GM19452 (cell line): Measurements from ENCODE around the gene ANKRD31.
"Not testable (repeated sequence)": the region's sequence is repeated elsewhere in the genome, so short reads cannot be mapped to it uniquely, and the experiment has no call there.

Experiments used
- ATAC-seq: cut with Tn5 transposase; IDR thresholded peaks from one replicate; pipeline ENCODE4 v1.9.1; 2021; ENCODE audit not compliant: unreplicated experiment

ANKRD31 gene

DNA sequence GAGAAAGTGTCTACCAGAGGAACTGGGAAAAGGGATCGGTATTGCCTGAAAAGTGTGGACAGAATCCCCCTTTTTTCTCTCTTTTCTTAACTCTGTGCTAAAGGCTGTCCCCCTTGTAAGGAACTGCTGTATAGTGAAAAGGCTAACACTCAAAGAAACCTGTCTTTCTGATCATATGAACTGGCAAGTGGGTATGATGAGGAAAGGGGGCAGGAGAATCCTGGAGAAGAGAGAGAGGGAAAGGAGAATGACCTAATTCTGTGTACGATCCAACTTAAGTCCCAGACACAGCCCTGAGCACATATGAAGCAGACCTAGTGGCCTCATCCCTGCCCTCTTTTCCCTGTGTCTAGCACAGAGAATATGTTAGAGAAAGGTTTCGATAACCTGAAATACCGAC is 967 bp downstream of the ANKRD31 start:
- no peak for ATAC-seq

DNA sequence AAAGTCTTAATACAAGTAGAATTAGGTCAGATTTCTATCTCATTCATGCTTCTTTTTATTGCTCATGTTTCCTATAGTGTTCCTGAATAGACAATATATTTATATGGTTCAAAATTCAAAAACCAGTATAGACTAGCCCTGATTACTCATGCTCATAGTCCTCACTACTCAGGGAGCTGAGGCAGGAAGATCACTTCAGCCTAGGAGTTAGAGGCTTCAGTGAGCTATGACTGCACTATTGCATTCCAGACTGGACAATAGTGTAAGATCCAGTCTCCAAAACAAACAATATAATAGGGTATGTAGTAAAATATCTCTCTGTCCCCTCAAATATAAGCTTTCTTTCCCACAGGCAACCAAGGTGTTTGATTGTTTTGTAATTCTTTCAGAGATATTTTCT is 2.4 kb downstream of the ANKRD31 start:
- ATAC-seq = no peak

DNA sequence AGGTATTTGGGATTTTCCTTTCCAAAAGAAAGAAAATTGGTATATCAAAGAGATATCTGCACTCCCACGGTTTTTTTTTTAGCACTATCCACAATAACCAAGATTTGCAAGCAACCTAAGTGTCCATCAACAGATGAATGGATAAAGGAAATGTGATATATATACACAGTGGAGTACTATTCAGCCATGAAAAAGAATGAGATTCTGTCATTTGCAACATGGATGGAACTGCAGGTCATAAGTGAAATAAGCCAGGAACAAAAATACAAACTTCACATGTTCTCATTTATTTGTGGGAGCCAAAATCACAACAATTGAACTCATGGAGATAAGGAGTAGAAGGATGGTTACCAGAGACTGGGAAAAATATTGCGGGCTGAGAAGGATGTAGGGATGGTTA is 9.8 kb downstream of the ANKRD31 start:
- ATAC-seq = no peak

DNA sequence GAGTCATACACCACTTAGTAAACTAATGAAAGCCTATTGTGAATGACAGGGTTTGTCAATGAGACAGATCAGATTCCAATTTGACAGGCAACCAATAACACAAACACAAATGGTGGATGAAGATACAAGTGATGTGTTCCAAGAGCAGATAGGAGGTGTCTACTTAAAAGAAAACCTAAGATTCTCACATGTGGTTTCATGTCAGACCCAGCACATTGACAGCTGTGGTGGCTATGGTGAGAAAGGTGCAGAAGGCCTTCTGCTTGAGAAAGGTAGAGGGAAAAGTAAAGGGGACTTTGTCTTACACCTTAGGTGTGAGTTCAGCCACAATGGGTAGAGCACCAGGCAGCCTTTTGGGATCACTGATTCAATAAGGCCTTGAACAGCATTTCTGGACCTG is 11.2 kb downstream of the ANKRD31 start:
- ATAC-seq = no peak

DNA sequence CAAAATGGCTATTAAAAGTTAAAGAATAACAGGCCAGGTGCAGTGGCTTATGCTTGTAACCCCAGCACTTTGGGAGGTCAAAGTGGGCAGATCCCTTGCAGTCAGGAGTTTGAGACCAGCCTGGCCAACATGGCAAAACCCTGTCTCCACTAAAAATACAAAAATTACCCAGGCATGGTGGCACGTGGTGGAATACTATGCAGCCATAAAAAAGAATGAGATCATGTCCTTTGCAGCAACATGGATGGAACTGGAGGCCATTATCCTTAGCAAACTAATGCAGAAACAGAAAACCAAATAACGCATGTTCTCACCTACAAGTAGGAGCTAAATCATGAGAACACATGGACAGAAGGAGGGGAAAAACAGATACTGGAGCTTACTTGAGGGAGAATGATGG is 15.9 kb downstream of the ANKRD31 start:
- not testable (repeated sequence) for ATAC-seq

DNA sequence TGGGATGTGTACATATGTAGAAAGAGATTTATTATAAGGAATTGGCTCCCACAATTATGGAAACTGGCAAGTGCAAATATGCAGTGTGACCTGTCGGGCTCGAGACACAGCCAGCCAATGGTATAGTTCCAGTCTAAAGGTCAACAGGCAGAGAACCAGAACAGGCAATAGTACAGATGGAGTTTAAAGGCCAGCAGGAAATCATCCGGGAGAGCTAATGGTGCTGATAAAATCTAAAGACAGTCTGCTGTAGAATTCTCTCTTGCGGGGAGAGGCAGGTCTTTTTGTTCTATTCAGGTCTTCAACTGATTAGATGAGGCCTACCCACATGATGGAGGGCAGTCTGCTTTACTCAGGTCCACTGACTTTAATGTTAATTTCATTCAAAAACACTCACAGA is 21.8 kb downstream of the ANKRD31 start:
- ATAC-seq = no peak

DNA sequence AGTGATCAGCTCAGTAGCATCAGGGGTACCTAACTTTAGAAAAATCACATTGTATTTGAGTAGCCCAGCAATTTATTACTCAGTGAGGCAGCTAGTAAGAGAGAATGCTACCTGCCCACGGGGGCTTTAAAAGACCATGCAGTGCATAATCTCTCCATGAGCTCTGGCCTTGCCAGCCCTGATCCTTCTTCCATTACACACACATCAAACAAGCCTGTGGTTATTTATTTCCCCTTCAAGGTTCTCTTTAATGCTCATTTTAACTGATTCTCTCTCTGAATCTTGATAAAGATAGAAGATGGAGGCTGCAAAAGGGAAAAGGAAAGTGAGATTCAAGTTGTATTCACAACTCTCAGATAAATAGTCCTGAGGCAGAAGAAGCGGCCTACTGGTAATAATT is 22.3 kb downstream of the ANKRD31 start:
- ATAC-seq = no peak

DNA sequence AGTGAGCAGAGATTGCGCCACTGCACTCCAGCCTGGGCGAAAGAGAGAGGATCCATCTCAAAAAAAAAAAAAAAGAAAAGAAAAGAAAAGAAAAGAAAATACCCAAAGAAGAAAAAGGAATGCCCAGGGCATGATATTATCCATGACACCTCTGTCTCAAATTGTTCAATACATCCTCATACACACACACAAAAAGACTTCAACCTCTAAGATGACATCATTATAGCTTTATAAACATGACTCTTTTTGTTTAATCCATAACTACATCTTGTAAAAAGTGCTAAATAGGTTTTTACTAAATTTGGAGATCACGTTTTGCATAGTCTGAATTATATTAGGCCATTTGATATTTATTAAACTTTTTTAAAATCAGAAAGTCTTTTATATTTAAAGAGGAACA is 33.1 kb downstream of the ANKRD31 start:
- no peak for ATAC-seq

DNA sequence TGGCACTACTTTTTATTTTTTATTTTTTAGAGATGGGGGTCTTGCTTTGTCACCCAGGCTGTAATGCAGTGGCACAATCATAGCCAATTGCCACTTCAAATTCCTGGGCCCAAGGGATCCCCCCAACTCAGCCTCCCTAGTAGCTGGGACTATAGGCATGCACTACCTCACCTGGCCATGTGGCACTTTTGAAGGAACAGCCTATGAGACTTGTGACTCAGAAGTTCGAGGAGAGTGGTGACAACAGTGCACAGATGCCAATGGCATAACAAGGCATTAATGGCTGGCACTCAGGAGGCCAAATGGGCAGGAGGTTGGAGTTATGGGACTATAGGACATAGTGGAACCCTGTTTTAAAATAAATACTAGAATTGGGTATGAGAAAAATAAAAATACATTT is 33.7 kb downstream of the ANKRD31 start:
- ATAC-seq = no peak

DNA sequence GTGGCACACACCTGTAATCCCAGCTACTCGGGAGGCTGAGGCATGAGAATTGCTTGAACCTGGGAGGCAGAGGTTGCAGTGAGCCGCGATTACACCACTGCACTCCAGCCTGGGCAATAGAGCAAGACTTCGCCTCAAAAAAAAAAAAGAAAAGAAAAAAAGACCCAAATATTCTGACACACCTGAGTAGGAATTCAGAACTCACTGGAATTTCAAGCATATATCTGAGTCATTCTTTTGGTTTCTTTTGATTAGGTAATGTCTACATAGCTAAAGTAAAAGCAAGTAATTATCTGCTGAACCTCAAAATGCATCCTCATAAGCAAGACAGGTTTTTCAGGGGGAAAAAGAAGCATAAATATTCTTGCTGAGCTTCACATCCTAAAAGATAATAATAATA is 35.9 kb downstream of the ANKRD31 start:
- ATAC-seq = no peak

DNA sequence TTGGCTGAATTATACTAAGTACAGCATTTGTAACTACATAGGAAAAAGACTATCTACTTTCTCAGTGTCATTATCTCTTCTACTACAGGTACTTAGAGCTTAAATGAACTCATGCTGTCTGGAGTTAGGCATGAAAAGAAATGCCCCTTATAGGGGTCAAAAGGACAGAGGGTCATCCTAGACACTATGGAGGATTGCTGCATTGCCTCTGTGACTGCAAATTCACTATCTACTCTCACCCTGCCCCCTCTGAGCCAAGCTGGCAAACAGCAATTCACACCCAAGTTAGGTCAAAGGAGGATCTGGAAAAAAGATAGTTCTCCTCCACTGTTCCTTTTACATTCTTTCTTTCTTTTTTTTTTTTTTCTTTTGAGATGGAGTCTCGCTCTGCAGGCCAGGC is 36.7 kb downstream of the ANKRD31 start:
- ATAC-seq = no peak

DNA sequence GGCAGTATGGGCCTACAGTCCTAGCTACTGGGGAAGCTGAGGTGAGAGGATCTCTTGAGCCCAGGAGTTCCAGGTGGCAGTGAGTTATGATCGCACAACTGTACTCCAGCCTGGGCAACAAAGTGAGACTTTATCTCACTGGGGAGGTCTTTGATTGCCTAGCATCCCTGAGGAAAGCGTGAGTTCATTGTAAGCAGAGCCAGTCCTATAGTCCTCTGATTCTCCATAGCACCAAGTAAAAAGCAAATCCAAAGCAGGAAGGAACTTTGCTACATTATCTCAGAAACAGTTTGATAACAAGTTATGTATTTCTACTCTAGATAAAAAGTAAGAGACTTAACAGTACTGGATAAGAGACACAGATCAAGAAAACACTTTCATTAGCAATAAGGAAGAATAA is 37.6 kb downstream of the ANKRD31 start:
- no peak for ATAC-seq

DNA sequence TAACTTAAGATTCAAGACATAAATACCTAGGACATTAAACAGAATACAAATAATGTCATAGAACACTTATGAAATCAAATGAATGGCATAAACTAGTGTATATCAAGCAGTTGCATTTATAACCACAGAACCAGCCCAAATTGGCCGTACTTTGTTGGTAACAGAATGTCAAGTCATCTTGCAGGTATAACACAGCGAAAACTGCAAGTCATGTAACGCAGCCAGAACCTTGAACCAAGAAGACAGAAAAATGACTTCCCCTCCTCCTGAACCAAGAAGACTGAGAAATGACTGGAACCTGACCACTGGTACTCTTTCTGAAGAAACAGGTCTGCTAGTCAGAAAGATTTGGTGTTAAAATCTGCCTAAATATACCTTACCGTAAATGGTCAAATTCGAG is 38.9 kb downstream of the ANKRD31 start:
- ATAC-seq = no peak

DNA sequence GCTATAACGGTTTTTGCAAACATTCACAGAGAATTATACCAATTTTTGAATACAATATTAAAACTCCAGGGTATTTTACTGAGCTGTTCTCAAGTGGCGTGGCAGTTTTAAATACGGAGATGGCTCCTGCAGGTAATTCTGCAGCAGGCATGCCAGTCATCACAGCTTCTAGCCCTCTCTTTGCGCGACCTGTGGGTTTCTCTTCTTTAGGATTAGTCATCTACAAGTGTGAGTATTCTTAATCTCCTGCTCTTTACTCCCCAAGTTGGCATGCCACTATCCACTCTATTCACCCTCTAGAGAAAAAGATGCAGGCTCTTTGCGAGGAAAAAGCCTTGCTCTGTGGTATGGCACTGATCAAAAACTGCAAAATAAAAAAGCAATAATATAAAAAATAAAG is 43.9 kb downstream of the ANKRD31 start:
- no peak for ATAC-seq

DNA sequence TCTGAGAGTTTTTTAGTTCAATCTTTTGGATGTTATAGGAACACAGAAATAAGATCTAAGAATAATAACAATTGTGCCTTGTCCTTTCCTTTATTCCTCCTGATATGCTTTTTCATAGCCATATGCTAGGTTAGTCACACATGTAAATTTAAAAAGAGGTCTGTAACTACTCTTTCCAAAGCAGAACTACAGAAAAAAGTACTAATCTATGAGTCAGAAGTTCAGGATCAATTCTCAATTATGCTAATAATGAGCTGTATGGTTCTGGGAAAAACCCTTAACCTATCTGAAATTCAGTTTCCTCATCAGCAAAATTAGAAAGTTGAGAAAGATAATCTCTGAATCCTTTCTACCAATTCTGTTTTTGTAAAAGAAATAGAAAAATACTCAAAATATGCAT is 44.4 kb downstream of the ANKRD31 start:
- ATAC-seq = no peak

DNA sequence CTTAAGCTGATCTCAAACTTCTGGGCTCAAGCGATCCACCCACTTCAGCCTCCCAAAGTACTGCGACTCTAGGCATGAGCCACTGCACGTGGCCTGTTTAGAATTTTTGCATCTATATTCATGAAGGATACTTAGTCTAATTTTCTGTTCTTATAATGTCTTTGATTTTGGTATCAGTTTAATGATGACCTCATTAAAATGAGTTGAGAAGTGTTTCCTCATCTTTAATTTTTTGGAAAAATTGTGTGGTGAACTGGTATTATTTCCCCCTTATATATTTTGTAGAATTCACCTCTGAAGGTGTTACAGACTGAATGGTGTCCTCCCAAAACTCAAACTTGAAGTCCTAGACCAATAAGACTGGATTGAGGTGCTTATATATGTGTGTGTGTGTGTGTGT is 46.5 kb downstream of the ANKRD31 start:
- no peak for ATAC-seq

DNA sequence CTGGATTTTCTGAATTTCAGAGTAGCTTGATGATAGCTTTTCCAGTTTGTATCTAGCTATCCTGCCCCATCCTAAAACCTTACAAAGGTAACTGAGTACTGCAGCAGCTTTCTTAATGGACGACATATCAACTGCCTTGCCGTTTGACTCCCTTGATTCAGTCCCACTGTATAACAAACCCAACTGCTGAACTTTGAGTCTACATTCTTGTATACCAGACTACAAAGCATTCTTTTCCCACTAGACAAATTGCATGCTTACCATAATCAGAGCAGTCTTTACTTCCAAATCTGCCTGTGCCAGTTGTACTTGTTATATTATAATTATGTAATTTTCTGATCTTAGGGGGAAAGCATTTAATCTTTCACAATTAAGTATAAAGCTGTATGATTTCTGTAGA is 47.3 kb downstream of the ANKRD31 start:
- no peak for ATAC-seq

DNA sequence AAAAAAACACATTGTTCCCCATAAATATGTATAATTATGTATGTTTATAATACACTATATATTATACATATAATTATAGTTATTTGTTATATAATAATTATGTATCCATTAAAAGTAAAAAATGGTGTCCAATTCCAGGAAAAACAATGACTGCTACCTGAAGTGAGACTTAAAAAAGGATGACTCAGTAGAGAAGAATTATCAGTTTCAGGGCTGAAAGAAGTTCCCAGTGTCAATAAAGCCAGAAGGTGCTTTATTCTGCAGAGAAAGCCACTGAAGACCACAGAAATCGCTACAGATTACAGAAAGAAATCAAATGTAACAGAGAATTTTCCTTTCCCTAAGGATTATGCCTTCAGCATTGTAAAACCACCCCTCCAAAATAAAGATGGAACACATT is 50.9 kb downstream of the ANKRD31 start:
- no peak for ATAC-seq

DNA sequence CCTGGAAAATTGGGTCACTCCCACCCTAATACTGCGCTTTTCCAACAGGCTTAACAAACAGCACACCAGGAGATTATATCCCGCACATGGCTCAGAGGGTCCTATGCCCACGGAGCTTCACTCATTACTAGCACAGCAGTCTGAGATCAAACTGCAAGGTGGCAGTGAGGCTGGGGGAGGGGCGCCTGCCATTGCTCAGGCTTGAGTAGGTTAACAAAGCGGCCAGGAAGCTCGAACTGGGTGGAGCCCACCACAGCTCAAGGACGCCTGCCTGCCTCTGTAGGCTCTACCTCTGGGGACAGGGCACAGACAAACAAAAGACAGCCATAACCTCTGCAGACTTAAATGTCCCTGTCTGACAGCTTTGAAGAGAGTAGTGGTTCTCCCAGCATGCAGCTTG is 60.7 kb downstream of the ANKRD31 start:
- not testable (repeated sequence) for ATAC-seq

DNA sequence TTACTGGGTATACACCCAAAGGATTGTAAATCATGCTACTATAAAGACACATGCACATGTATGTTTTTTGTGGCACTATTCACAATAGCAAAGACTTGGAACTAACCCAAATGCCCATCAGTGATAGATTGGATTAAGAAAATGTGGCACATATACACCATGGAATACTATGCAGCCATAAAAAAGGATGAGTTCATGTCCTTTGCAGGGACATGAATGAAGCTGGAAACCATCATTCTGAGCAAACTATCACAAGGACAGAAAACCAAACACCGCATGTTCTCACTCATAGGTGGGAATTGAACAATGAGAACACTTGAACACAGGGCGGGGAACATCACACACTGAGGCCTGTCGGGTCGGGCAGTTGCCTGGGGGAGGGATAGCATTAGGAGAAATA is 61.8 kb downstream of the ANKRD31 start:
- ATAC-seq = not testable (repeated sequence)

DNA sequence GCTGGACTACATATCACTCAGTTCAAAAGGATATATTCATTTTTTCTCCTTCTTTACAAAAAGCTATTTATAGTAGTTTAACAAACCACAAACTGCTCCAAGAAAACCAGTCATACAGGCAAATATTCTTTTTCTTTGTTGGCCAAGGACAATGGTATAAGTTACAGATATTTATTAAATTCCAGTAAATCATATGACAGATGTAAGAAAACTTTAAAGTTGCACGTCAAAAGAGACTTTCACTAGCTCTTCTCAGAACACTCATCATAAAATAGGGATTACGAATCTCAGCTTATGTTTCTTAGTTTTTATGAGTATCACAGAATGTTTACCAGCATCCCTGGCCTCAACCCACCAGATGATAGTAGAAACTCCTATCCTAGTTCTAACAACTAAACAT is 67.2 kb downstream of the ANKRD31 start:
- ATAC-seq = no peak

DNA sequence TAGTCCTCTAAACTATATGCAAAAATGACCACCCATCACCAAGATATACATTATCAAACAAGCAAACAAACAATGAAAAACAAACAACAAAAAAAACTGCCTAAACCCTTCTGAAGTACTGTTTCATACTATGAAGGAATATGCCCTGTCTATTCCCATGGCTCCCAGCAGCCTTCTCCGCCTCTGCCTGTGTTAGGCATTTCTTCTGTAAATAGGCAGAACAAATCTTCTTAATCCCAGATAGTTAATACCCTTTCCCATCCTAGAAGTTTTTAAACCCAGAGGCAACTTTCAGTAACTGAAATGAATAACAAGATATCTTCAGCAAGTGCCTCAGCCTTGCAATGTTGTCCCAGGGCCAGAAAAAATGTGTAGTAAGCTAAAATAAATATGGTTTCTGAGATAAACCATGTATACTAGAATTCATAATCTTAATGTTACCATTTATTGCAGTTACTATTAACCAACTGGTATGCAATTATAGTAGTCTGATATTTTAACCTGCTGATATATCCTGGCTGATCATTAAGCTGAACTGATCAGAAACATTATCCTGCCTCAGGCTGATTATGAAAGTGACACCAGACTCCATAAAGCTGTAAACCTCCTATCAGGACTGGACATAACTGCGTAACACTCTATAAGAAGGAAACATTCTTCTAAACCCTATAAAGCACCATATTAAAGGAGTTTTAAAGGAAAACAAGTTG is 68.5 kb downstream of the ANKRD31 start:
- ATAC-seq = no peak

DNA sequence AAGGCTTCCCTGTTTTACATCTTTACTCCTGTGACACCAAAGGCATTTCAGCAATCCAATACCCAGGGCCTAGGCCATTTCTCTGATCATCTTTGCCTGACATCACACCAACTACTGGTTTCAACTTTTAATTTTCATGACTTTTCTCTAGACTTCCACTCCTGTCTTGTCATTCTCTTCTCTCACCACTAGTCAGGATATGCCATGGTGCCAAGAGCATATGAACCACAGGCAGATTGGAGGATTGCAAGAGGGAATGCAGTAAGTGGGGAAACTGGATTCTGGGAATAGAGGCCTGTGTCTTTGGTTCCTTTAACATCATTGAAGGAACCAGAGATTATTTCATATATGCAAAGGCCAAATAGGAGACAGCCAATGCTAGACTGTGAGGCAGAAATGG is 69.3 kb downstream of the ANKRD31 start:
- no peak for ATAC-seq

DNA sequence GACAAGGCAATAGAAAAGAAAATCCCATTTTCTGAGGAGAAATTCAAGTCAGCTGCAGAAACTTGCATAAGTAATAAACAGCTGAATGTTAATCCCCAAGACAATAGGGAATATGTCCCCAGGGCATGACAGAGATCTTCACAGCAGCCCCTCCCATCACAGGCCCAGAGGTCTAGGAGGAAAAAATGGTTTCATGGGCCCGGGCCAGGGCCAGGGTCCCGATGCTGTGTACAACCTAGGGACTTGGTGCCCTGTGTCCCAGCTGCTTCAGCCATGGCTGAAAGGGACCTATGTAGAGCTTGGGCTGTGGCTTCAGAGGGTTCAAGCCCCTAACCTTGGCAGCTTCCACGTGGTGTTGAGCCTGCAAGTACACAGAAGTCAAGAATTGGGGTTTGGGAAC is 75.2 kb downstream of the ANKRD31 start:
- not testable (repeated sequence) for ATAC-seq
